HG02763 (cell line): ENCODE data around the gene ZNF407.

Experiments
- ATAC-seq: cut with Tn5 transposase; IDR thresholded peaks from one replicate; pipeline ENCODE4 v1.9.1; 2021; ENCODE audit warnings: mild to moderate bottlenecking, moderate library complexity; ENCODE audit not compliant: unreplicated experiment

Gene ZNF407

DNA sequence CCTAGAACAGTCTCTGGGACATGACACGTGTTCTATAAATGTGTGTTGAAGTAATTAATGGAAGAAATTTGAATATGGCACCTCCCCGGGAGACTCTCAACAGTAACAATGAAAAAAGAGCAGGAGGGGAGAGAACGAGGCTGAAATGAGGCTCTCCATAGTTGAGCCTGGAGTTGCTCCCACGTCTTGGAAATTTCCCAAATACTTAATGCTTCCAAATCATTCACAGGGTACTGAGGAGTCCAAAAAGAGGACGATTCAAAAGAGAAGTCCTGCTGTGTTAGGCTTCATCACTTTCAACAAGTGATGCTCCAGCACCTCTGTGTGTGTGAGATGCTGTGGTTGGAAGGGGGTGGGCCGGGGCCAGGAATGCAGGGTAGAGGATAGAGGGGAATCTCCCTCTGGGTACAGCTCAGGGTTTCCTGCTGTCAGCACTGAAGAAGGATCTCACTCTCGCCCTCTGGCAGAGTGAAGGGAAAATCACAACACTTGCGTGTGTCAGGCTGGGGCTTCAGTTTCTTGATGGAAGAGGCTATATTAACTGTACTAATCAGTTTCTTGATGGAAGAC, 18.1 kb upstream of the ZNF407 start:
- ATAC-seq: no peak

DNA sequence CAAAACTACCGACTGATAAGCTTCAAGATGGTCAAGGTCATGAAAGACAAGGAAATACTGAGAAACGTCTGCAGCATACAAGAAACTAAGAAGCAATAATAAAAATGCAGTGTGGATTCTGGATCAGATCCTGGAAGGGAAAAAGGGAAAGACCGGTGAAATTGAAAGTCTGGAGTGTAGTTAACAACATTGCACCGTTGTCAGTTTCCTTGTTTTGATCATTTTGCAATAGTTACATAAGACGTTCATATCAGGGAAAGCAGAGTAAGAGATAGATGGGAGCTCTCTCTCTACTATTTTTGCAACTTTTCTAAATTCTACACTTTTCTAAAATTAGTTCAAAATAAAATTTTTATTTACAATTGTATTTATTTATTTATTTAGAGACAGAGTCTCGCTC, 15.0 kb upstream of the ZNF407 start:
- no peak for ATAC-seq

- ATAC-seq: no peak
These were observed 10.2 kb upstream of the ZNF407 start for GRCh38 chr18:74587441-74587840.

GRCh38 chr18:74589021-74589420, 8.6 kb upstream of the ZNF407 start:
- no peak for ATAC-seq

GRCh38 chr18:74589811-74590210, 7.9 kb upstream of the ZNF407 start:
- no peak for ATAC-seq

DNA sequence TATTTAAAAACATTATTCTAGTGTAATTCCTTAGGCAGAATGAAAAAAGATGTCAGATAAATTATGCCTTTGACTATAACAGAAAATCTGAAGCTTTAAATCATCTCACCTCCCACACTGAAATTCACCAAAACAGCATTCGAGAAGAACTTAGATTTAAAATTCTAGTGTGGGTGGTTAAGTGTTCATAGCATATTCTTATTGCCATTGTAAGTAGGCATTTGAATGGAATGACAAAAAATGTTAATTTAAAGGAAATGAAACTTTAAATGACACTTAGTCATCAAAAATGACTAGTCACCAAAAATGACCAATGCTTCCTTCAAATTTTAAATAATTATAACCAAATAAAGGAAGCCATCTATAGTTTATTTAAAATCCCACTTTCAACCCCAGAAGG, 7.0 kb upstream of the ZNF407 start:
- no peak for ATAC-seq

DNA sequence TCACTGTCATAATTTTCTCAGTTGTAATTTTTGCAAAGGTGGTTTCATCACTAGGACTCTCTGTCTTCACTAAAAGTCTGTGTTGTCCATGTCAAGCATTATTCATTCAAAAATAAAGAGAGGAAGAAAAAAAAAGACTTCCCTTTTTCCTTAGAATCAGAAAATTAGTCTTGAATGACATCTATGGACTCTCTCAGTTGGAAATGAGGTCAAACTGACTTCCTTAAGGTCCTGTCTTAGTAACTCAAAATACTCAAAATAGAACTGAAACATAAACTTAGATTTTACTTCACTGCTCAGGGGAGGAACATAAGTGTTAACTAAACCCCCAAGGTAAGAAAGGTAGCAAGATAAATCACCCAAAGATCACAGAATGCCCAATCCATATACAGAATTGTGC, 2.2 kb upstream of the ZNF407 start:
- ATAC-seq: no peak

GRCh38 chr18:74597034-74597661, 522 bp upstream of the ZNF407 start:
- peak; percentile 33 for ATAC-seq

- peak; percentile 53 for ATAC-seq
These were observed 806 bp downstream of the ZNF407 start for GRCh38 chr18:74598350-74599001.

DNA sequence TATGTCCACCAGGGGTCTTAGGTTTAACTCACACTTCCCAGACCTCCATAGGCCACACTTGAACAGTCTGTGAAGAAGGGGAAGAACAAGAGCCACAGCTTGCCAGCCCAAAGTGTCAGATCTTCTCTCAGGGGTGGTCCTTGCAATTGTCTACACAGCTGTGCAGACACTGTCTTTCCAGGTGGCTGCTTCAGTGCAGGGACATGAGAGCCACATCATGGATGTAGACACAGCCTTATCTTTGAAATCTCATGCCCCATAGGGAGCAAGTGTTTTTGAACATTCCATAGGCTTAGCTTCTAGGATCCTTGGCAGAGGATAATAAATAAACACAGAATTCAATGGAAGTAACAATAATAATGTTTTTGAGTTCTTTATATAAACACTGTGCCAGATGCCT, 6.7 kb downstream of the ZNF407 start:
- ATAC-seq: no peak

DNA sequence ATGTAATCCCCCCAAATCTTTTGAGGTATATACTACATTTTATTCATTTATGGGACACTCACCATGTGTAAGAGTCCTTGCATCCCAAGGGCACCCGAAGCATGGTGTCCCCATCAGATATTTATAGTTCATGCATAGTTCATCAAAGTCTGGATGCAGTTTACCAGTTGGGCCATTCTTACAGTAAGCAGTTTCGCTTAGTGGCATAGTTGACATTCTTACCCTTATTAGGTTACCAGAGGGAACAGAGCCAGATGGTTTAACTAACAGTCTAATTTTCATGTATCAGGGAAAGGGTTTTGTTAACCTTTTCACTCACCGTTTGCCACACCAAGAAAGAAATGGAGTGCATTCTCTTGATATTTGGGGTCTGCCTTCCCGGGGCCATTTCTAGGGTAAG, 7.1 kb downstream of the ZNF407 start:
- ATAC-seq: no peak

- ATAC-seq: no peak
These were observed 11.0 kb downstream of the ZNF407 start for GRCh38 chr18:74608681-74609080.

- no peak for ATAC-seq
These were observed 11.9 kb downstream of the ZNF407 start for GRCh38 chr18:74609535-74609934.

DNA sequence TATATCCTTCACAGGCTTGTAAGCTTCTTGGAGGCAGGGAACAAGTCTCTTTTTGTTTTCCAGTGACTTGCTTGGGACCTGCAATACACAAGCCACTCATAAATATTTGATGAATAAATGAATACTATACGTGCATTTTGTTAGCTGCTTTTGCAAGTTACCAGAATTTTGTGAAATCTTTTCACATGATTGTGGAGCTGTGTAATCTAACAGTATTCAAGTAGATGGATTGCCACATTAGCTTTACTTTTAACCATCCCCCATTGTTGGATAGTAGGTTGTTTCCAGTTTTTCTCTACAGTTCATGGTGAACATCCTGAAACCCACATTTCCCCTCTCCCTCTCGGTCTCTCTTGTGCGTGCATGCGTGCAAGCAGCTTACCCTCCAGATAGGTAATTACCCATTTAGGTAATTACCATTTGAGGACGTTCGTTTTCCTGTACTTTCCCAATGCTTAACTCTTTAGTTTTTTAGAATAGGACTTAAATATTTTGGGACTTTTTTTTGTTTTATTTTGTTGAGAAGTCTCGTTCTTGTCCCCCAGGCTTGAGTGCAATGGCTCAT, 12.5 kb downstream of the ZNF407 start:
- ATAC-seq: no peak

- no peak for ATAC-seq
These were observed 13.2 kb downstream of the ZNF407 start for GRCh38 chr18:74610860-74611259.

DNA sequence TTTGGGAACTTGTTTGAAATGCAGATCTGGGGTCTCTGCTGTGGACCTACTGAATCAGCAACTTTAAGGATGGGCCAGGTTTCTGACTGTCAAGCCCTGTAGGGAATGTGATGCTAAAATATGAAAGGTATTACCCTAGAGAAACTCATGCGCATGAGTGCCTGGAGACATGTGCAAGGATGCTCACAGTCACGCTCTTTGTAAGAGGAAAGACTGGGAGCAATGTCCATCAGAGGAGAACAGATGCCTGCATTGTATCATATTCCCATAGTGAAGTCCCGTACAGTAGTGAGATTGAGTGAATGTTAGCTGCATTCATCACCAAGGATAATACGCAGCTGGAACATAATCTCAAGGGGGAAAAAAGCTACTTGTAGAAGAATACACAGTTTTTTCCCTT, 14.1 kb downstream of the ZNF407 start:
- no peak for ATAC-seq

- ATAC-seq: no peak
These were observed 15.7 kb downstream of the ZNF407 start for GRCh38 chr18:74613381-74613780.

DNA sequence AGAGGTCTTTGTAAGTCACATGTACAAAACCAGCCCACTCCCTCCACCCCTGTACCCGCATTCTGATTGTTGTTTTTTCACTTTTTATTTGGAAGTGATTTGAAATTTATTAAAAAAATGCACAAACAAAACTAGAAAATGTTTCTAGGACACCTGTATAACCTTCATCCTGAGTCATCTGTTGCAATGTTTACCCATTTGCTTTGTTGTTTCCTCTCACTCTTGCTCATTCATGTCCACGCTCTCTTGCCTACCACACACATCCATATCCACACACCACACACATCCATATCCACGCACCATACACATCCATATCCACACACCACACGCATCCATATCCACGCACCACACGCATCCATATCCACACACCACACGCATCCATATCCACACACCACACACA, 18.8 kb downstream of the ZNF407 start:
- no peak for ATAC-seq

DNA sequence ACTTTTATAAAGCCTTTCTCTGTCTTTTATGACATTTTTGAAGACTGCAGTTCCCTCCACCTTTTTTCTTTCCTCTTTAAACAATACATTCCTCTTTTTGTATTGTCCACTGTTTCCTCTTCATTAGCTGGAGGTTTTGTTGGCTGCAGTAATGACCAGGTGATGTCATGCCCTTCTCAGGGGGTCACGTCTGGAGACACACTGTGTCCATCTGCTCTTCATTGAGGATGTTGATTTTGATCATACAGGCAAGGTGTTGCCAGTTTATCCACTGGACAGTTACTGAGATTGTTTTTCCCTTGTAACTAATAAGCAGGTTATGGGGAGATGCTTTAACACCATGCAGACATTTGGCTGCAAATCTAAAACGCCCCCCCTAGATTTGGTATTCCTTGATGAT, 19.8 kb downstream of the ZNF407 start:
- ATAC-seq: no peak

DNA sequence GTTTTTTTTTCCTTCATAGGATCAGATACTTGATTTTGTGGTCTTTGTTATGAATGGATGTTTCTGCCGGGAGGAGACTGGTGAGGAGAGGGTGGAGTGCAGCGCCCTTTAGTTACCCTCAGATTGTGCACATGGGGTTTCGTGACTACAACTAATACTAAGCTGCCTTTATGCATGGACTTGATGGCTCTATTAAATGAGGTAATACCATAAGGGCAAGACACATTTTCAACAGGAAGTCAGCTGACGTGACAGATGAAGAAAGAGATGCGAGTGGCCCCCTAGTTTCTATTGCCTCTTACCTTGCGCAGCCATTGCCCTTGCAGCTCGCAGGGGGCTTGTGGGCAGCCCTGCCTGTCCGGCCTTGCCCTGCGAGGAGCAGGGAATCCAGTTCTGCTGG, 24.4 kb downstream of the ZNF407 start:
- no peak for ATAC-seq

GRCh38 chr18:74623047-74623816, 25.6 kb downstream of the ZNF407 start:
- no peak for ATAC-seq

DNA sequence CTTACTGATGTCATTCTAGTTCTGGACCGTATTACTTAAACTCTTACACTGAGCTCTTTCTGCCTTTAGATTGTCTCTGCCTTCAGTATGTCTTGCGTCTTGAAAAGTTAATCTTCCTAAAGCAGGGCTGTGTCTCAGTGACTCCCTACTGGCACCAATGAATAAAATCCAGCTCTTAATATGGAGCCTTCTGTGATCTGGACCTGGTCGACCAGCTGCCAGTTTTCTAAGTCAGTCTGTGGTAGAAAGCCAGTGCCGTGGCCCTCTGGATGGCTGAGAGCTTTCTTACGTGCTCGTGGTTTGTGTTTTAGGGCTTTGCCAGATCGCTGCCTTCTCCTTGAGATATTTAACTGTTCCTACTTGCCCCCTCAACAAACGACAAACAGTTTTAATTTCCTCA, 26.8 kb downstream of the ZNF407 start:
- ATAC-seq: no peak
